ENCODE data around the gene CSTF3. TPM values are rescaled to one million over a fixed set of nuclear protein-coding genes. Genes with fewer than 3 reads are reported as not detected.

CSTF3 gene
- total RNA-seq, 2 donors from 2014 or later, result 8.9 to 20.5 TPM

DNA sequence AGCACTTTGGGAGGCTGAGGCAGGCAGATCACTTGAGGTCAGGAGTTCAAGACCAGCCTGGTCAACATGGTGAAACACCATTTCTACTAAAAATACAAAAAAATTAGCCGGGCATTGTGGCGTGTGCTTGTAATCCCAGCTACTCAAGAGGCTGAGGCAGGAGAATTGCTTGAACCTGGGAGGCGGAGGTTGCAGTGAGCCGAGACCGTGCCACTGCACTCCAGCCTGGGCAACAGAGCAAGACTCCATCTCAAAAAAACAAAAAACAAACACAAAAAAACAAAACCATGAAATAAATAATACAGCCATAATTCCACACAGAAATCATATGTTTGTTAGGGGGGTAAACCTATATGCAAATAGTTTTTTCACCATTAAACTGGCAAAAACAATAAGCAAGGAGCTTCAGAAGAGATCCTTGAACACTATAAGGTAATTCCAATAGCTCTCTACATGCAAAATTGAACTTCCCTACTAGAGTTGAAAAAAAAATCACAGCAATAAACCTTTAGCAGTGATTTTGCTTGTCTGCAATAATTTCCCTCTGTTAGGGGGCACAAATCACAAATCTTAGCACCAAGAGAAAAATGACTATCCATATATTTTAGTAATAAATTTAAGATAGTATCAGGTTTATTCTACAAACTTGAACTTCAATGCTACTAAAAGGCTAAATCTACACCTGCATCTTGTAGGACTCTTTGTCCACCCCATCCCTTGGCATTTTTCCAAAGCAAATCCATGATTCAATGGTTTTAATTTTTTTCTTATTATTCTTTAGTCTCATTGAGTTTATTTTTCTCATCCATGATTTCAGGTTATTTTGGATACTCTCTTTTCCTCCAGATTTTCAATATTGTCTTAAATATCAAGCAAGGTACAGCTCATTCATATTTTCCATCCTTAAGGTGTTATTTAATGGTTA is 3.9 kb downstream of the CSTF3 start:
- 92 to 100% methylated on average over 5 of the region's 5 CpGs for WGBS, 2 donors
- H3K27me3 ChIP-seq, result no peaks in the 10 kb centered on the region
- intact Hi-C loops (cut with DNase I), result no loop called here

DNA sequence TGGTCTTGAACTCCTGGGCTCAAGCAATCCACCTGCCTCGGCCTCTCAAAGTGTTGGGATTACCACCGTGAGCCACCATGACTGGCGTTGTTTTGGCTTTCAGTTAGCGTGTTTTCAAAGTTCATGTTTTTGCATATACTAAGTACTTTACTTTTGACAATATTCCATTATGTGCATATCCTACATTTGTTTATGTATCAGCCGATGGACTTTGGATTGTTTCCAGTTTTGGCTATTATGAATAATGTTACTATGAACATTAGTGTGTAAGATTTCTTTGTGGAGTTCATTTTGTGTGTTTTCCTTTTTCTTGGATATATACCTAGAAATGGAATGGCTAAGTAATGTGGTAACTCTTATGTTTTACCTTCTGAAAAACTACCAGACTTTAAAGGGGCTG is 9.9 kb downstream of the CSTF3 start:
- intact Hi-C loops (cut with DNase I), result no loop called here
- DNase-seq, result no peak
- no peak for ATAC-seq

More for the DNA sequence above, 3.9 kb downstream of the CSTF3 start:
- Histone ChIP-seq H3K27ac (no peak overlapping the region), H3K9me3 (no peaks in the 10 kb centered on the region), H3K36me3 (replicated peaks in 1 of 2; ENCODE audit: insufficient read depth in 1 of 2, low read depth in 2 of 2) (no peaks in the 10 kb centered on the region), H3K4me1 (peaks cover 44% of the 10 kb centered on the region), H3K4me3 (no peak overlapping the region)
- ATAC-seq (no peak), DNase-seq (no peak)
- no peak for TF ChIP-seq POLR2A (IDR thresholded peaks at IDR 0.05)
- TF ChIP-seq, protein P1, sequence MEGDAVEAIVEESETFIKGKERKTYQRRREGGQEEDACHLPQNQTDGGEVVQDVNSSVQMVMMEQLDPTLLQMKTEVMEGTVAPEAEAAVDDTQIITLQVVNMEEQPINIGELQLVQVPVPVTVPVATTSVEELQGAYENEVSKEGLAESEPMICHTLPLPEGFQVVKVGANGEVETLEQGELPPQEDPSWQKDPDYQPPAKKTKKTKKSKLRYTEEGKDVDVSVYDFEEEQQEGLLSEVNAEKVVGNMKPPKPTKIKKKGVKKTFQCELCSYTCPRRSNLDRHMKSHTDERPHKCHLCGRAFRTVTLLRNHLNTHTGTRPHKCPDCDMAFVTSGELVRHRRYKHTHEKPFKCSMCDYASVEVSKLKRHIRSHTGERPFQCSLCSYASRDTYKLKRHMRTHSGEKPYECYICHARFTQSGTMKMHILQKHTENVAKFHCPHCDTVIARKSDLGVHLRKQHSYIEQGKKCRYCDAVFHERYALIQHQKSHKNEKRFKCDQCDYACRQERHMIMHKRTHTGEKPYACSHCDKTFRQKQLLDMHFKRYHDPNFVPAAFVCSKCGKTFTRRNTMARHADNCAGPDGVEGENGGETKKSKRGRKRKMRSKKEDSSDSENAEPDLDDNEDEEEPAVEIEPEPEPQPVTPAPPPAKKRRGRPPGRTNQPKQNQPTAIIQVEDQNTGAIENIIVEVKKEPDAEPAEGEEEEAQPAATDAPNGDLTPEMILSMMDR (IDR thresholded peaks at IDR 0.05), result no peak

DNA sequence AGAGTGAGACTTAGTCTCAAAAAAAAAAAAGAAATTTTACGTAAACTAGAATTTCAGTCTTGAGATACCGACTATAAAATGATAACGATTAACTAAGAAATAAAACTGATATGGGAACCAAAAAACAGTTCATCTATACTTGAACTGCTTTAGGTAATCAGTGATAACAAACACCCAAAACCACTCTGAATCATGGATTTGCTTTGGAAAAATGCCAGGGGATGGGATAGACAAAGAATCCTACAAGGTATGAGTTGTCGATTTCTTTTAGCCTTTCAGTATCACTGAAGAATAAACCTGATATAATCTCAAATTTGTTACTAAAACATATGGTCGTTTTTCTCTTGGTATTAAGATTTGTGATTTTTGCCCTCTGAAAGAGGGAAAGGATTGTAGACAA is 13.7 kb downstream of the CSTF3 start:
- TF ChIP-seq POLR2A (IDR thresholded peaks at IDR 0.05), result no peak
- TF ChIP-seq, protein P1 (IDR thresholded peaks at IDR 0.05), result no peak
- H3K27me3 ChIP-seq, result no peaks in the 10 kb centered on the region
- no peak overlapping the region for H3K4me3 ChIP-seq
- intact Hi-C loops (cut with DNase I), result no loop called here
- H3K9me3 ChIP-seq, result no peaks in the 10 kb centered on the region
- no peak overlapping the region for H3K27ac ChIP-seq
- DNase-seq (no peak), ATAC-seq (no peak)
- no peaks in the 10 kb centered on the region for H3K36me3 ChIP-seq (replicated peaks in 1 of 2; ENCODE audit: insufficient read depth in 1 of 2, low read depth in 2 of 2)
- WGBS, 2 donors, result 44 to 48% methylated on average over 5 of the region's 5 CpGs
- H3K4me1 ChIP-seq, result no peaks in the 10 kb centered on the region

More for the DNA sequence above, 9.9 kb downstream of the CSTF3 start:
- H3K27ac ChIP-seq, result no peak overlapping the region
- WGBS, 2 donors, result 81 to 88% methylated on average over 5 of the region's 5 CpGs
- H3K36me3 ChIP-seq (replicated peaks in 1 of 2; ENCODE audit: insufficient read depth in 1 of 2, low read depth in 2 of 2), result no peaks in the 10 kb centered on the region
- H3K4me1 ChIP-seq, result peaks cover 5% of the 10 kb centered on the region
- no peaks in the 10 kb centered on the region for H3K9me3 ChIP-seq
- no peaks in the 10 kb centered on the region for H3K27me3 ChIP-seq
- TF ChIP-seq, protein P1 (IDR thresholded peaks at IDR 0.05), result no peak
- TF ChIP-seq POLR2A (IDR thresholded peaks at IDR 0.05), result no peak
- no peak overlapping the region for H3K4me3 ChIP-seq

DNA sequence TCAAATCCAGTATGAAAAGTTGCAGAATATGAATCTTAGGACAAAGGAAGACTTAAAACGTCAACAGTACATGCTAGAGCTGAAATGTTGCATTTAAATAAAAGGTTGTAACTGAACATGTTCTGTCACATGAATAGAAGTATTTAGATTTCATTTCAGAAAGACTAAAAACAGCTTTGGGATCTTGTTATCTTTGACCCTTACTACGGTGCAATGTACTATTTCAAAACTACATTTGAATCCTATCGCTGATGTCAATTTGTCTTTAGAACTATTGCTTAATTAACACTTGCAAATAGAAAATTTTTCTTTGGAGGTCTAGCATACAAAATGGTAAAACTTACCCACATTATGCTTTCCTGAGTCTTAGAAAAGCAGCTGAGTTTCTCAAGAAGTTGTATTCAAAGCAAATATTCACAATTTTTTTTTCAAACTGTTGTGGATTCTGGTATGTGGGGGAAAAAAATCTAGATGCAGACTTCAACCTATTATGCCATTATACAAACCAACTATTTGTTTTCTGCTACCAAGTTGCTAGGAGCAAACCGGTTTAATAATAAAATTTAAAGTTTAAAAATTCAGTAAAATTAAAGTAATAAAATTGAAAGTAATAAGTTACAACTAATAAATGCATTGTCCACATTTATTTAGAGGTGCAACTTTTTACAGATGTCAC is 25.4 kb downstream of the CSTF3 start:
- no peak overlapping the region for H3K4me3 ChIP-seq
- no peak for DNase-seq
- no peak for ATAC-seq
- no peaks in the 10 kb centered on the region for H3K4me1 ChIP-seq
- H3K27ac ChIP-seq, result no peak overlapping the region
- WGBS, 2 donors, result 78 to 86% methylated on average over 4 of the region's 4 CpGs
- H3K36me3 ChIP-seq (replicated peaks in 1 of 2; ENCODE audit: insufficient read depth in 1 of 2, low read depth in 2 of 2), result peaks cover 0 to 4% of the 10 kb centered on the region in 2 donors
- no peak for TF ChIP-seq POLR2A (IDR thresholded peaks at IDR 0.05)
- TF ChIP-seq, protein P1 (IDR thresholded peaks at IDR 0.05), result no peak
- H3K9me3 ChIP-seq, result no peaks in the 10 kb centered on the region
- no peaks in the 10 kb centered on the region for H3K27me3 ChIP-seq
- intact Hi-C loops (cut with DNase I), result no loop called here

All from body of pancreas (tissue), 4 donors.